ENCODE measurements around the gene OR2T4.

Gene OR2T4, protein sequence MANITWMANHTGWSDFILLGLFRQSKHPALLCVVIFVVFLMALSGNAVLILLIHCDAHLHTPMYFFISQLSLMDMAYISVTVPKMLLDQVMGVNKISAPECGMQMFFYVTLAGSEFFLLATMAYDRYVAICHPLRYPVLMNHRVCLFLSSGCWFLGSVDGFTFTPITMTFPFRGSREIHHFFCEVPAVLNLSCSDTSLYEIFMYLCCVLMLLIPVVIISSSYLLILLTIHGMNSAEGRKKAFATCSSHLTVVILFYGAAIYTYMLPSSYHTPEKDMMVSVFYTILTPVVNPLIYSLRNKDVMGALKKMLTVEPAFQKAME

DNA sequence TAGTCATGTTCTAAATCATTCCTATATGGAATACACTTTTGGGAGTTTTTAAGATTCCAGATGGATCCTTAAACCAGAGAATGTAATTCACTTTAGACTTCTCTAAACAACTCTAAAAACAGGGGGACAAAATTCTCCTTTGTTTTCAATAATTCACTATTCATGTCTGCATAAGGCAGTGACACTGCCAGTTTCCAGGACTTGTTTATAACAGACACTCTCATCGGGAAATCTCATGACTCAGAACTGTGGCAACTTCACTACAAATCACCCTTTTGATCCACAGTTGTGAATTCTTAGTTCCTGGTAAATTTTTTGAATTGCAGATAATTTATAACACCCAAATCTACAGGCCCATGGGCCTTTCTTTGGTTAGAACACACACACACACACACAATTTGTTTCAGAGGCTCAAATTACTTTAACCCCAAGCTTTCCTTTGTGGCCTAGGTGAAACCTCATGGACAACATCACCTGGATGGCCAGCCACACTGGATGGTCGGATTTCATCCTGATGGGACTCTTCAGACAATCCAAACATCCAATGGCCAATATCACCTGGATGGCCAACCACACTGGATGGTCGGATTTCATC, at the start of gene OR2T4:
OR2T4 (plus strand) TSS at position 545 of the 595 bp plus-strand sequence; CDS start at position 545, 0 bp downstream.
- no peak for DNase-seq

DNA sequence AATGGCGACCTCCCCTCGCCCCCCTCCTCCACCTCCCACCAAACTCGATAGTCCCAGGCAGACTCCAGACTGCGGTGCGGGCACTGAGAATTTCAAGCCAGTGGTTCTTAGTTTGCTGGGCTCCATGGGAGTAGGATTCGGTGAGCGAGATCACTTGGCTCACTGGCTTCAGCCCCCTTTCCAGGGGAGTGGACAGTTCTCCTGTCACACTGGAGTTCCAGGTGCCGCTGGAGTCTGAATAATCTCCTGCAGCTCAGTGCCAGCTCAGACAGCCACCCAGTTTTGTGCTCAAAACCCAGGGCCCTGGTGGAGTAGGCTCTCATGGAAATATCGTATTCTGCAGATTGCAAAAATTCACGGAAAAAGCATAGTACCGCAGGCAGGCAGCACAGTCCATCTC, 44.7 kb upstream of the OR2T4 start:
- no peak for DNase-seq

DNA sequence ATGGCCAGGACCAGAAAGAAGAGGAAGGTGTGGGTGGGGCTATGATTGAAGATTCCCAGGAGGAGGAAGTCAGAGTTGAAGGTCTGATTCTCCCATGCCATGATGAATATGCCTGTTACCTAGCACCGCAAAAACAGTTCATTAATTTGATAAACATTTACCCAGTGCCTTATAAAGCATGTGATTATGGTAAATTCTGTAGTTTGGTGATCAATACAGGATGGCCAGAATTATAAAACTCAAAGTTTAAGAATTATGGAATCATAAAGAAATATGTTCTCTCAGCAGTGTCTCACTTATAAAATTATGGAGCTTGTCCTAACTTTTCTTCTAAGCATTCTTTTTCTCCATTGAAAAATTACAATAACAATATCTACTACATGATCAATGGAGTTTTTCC, 37.0 kb upstream of the OR2T4 start, which contains the start of gene OR2M7:
OR2M7 (minus strand) TSS at position 101 of the 400 bp plus-strand sequence; CDS start at position 101, 0 bp downstream.
- DNase-seq: no peak

DNA sequence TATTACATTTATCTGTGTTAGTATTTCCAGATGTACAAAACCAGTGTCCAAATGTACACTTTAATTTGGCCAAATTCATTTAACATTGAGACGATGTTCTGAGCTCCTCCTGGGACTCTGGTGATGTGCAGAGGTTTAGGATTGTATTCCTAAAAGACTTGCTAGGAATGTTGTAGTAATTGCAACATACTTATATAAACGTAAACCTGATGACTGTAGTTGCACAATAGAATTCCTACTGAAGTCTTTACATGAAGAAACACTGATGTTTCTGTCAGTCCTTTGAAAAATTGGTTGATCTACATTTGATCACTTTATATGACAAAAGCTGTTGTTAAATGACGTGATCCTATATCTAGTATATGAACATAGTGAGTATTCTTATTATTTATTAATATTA, 18.0 kb upstream of the OR2T4 start:
- no peak for DNase-seq

DNA sequence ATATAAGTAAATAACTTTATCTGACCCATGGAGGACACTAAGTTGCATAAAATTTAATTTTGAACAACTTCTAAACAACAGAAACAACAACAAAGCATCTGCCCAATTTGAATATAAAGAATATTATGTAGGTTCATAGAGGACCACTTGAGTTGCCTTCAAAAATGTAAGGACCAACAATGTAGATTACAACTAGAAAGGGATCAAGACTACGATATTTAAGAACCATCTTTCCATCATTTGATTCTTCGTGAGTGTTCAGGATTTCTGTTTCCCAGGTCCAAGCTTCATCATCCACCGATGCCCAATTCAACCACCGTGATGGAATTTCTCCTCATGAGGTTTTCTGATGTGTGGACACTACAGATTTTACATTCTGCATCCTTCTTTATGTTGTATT, 13.0 kb upstream of the OR2T4 start, which contains the start of gene OR14C36:
OR14C36 (plus strand) TSS at position 301 of the 400 bp plus-strand sequence; CDS start at position 301, 0 bp downstream.
- DNase-seq: no peak

DNA sequence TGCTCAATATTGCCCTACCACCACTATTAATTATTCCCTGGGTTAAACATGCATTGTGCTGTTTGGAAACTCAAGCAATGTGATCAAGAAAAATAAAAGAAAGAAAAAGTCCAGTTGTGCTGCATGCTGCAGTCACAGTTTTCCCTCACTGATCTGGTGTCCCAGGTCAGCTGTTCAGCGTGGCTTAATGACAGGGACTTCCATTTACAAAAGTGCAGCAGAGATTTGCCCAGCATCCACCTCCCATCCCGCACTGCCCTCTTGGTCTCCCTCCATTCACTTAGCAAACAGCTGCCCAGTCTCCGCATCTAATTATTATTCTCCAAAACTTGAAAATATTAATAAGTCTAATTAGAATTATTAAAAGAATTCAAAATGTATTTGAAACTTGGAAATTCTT, 2.0 kb upstream of the OR2T4 start:
- no peak for DNase-seq

DNA sequence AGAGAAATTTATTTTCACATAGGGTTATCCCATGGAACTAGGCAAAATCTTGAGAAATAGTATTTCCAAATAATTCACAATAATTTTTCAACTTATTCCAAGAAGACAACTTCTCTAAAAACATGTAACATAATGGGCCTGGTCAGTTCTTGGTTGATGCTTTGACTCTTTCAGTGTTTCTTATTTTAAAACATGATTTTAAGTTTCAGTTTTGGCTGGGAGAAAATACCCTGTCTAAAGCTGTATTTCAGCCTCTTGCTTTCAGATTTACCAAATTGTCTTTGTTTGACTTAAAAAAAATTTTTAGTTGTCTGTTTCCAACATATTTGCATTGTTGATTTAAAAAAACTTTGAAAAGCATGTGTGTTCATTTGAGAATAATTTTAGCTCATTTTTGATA, 5.1 kb downstream of the OR2T4 start:
- no peak for DNase-seq

DNA sequence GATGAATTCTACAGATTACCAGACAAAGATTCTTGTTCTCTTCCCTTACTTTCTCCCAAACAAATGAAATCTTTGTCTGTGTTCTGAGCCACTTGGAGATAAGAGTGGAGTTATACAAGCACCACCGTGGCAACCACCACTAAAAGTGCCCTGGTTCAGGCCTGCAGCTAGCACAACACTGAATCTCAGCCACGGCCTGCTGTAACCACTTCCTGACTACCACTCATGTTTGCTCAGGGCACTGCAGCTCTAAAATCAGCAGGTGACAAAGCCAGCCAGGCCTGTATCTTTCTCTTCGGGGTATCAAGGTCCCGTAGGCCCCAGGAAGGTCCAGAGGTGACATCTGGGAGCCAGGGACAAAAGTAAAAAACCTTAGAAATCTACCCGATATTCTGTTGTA, 10.9 kb downstream of the OR2T4 start:
- no peak for DNase-seq

DNA sequence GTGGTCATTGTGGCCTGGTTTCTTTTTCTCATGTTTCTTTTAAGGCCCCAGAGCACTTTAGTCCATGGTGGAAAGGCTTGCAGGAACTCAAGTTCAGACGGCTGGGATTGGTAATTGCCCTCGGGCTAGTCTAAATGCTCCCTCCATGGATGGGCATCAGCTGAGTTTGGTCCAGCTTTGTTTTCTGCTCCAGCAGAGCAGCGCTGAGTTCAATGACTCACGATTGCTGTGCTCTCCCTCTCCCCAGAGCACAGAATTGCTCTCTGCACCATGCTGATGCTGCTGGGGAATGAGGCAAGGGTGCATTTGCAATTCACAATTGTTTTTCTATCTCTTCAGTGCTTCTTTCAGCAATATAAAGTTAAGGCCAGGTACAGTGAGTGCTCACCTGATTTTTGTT, 12.3 kb downstream of the OR2T4 start:
- no peak for DNase-seq

DNA sequence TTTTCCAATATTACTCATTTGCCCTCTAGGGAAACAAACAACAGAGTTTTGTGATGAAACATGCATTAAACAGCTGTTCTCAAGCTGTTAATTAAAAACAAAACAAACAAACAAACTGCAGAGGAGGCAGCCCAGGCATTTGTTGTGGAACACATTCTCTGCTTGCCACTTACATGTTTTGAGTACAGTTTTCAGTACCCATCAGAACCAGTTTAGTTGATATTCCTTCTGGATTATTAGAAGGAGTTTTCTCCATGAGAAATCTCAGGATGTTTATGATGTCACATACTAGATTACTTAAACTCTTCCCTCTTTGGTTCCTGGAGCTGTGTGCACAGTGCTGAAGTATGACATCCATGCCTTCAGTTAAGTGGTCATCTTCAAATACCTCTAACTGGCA, 14.0 kb downstream of the OR2T4 start, which contains the start of gene OR2T6:
OR2T6 (plus strand) TSS at position 301 of the 400 bp plus-strand sequence. CDS start 11,863 bp downstream, outside the sequence.
- no peak for DNase-seq

DNA sequence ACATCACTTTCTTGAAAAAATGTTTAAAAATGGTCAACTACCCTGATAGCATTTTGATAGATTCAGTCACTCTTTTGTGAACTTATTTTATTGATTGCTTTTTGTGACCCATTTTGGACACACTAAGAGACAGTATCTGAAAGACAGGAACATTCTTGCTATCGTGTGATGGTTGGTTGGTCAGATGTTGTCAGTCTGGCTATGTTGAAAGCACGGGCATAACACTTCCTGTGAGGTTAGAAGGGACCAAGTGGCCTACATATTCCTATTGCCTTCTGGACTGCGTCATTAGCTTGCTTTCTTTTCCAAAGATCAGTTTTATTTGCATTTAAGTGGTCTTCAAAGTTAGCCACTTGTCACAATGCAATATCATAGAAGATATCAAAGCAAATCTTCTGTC, 15.5 kb downstream of the OR2T4 start:
- no peak for DNase-seq

DNA sequence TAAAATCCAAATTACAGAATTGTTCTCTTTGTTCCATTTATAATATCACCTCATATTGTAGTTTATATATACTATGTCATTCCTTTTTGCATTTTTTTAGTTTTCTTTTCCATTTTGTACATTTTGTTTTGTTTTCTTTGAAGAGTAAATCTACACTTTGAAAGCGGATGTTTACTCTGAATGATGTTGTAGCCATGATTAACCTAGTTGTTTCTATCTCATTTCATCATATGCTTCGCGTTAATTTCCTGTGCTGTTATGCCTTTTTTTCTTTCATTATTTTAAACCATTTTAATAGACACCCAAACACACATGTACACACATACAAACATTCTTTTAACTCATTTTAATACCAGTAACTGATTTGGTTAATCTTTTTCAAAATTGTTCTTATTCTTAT, 19.4 kb downstream of the OR2T4 start:
- DNase-seq: no peak

DNA sequence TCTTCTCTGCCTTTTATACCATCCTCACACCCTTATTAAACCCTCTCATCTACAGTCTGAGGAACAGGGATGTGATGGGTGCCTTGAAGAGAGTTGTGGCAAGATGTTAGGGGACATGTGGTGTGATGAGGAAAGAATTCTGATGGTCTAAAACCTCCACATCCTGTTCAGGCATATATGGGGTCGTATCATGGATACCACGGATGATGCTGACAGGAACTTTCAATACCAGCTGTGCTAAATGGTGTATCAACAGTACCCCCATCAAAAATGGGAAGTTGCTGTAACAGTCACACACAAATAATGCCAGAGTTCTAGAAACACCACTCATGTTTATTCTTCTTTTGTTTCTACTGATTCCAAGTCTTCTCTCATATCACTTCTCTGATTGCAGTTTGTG, 27.0 kb downstream of the OR2T4 start:
- no peak for DNase-seq

DNA sequence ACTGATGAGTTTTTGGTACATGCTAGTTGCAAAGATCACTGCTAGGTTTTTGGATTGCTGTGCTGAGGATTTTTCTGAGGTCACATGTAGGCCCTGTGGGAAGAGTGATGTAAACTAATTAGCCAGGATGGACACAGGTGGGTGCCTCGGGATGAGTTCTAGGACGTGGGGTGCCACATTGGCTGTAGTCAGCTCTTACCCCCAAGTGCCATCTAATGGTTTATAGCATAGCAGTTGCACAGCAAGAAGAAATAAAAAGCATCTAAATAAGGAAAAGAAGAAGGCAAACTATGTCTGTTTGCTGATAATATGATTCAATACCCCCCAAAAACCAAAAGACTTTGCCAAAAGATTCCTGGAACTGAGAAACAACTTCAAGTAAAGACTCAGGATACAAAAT, 31.6 kb downstream of the OR2T4 start:
- DNase-seq: no peak

DNA sequence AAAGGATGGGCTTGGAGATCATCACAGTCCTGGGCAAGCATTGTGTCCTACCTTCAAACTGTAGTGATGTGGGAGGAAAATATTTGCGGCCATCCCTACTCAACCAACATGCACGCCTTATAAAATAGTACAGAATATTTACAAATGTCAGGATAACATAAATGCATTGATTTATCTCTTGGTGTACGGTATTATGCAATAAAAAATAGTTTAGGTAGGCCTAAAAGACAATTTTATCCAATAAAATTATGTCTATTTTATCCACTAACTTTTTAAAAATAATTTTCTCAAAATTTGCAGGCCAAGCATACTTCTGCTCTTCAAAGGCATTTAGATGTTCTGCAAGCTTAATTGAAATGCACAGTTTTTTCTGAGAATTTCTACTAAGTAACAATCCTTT, 41.3 kb downstream of the OR2T4 start, which contains the start of gene OR2T1:
OR2T1 (plus strand) TSS at position 301 of the 400 bp plus-strand sequence. CDS start 3,100 bp downstream, outside the sequence.
- DNase-seq: no peak

DNA sequence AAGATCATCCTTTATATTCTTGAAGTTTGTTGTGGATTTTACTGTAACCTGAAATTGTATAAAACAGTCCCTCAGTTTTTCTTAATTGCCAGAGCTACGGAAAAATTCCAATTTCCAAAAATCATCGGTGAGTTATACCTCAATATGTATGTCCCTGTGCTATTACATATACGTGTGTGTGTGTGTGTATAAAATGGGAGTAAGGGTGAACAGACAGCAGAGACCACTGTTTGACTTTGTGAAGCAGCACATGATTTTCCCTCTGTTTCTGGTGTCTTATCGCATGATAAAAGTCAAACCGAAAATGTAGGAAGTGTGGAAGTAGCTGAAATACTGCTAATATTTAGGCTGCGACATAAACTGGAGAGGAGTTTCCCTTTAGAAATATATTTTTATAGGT, 42.6 kb downstream of the OR2T4 start:
- no peak for DNase-seq

DNA sequence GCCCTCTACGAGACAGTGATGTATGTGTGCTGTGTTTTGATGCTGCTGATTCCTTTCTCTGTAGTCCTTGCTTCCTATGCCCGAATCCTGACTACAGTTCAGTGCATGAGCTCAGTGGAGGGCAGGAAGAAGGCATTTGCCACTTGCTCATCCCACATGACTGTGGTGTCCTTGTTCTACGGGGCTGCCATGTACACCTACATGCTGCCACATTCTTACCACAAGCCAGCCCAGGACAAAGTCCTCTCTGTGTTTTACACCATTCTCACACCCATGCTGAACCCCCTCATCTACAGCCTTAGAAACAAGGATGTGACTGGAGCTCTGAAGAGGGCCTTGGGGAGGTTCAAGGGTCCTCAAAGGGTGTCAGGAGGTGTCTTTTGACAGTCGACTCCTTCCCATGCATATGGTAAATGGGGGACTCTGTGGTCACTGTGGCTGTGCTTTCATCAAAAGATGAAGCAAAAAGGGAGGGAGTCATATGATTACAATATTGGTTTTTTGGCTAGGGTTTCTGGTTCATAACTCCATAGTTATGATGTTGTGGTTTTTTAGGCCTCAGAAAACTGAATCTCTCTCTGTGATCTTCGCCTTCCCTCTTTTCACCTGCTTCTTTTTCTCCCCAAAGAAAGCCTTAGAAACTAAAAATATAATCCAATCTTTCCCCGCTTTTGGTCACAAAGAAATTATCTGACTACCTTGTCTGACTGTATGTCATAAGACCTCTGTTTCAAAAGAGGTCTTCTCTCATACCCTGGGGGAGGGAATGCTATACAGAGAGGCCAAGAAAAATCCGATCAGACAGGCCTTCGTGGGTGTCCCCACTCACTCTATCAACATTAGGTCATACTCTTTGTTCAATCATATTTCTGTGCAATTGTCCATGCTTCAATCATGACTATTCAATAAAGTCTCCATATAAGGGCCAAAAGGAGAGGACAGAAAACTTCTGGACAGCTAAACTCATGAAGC, 45.5 kb downstream of the OR2T4 start:
- no peak for DNase-seq

Data from suppressor macrophage treated with lipopolysaccharide for 1 hour (primary cell).